Measurements from ENCODE around the gene ELL. TPM values are rescaled to one million over a fixed set of nuclear protein-coding genes. Genes with fewer than 3 reads are reported as not detected.

Gene ELL
- polyA plus RNA-seq, 1 of the 3 experiments (the other 2 are of a cell fraction), result 7.4 TPM

DNA sequence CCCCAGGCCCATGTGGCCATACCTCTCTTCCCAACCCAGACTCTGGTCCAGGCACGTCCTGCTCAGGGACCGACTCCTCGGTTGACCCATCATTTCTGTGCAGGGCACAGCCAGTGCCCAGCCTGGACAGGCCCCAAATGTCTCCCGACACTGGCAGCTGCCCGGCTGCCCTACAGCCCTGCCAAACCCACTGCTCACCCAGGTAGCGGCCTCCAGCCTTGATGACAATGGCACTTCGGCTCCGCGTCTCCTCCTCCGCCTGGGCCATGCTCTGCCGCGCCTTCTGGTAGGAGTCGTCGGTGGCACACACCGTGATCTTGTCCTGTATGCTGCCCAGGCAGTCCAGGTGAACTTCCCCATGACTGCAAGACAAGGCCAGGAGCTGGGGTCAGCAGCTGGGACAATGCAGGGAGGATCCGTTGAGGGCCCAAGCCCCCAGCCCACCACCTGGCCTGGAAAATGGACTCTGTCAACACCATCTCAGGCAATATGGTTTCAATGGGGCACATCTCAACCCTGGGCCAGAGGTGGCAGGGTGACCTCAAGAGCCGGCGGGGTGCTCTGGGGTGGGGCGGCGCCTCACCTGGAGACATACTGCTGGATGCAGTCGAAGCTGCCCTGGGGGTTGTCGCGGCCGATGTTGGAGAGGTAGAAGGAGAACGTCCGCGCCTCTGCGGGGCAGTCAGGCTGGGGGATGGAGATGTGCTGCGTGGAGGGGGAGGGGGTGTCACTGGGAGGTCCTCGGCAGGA lies 56.5 kb downstream of the ELL start:
- Histone ChIP-seq H3K4me2 (no peak overlapping the region), H3K4me3 (ENCODE audit: low read depth in 2 of 2, low read length in 1 of 2) (no peak overlapping the region), H4K20me1 (ENCODE audit: insufficient read depth) (peaks cover 55% of the 10 kb centered on the region), H3K4me1 (ENCODE audit: control insufficient read depth in 1 of 2, insufficient read depth in 2 of 2, low read depth in 1 of 2, low read length in 1 of 2) (peaks cover 5 to 8% of the 10 kb centered on the region in 2 experiments; a peak in 2 of 4 replicates), H2AFZ (ENCODE audit: low read depth) (no peak overlapping the region), H3K36me3 (replicated peaks in 1 of 2; ENCODE audit: control insufficient read depth in 1 of 2, insufficient read depth in 2 of 2, low read length in 1 of 2) (peaks cover 0 to 8% of the 10 kb centered on the region in 2 experiments), H3K27ac (ENCODE audit: low read depth in 2 of 2, low read length in 1 of 2) (no peak overlapping the region), H3K9me3 (no peaks in the 10 kb centered on the region), H3K27me3 (ENCODE audit: insufficient read depth) (no peaks in the 10 kb centered on the region), H3K79me2 (ENCODE audit: insufficient read depth) (peaks cover 20% of the 10 kb centered on the region; the same call in 1 of the 2 replicates), H3K9ac (no peak overlapping the region), H3F3A (replicated peaks; ENCODE audit: insufficient read depth) (peaks cover 4% of the 10 kb centered on the region), H3K9me2 (no peaks in the 10 kb centered on the region)
- TF ChIP-seq, protein P1, sequence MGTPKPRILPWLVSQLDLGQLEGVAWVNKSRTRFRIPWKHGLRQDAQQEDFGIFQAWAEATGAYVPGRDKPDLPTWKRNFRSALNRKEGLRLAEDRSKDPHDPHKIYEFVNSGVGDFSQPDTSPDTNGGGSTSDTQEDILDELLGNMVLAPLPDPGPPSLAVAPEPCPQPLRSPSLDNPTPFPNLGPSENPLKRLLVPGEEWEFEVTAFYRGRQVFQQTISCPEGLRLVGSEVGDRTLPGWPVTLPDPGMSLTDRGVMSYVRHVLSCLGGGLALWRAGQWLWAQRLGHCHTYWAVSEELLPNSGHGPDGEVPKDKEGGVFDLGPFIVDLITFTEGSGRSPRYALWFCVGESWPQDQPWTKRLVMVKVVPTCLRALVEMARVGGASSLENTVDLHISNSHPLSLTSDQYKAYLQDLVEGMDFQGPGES (IDR thresholded peaks at IDR 0.05; ENCODE audit: low read depth, low read length), result no peak
- TF ChIP-seq, protein P2, sequence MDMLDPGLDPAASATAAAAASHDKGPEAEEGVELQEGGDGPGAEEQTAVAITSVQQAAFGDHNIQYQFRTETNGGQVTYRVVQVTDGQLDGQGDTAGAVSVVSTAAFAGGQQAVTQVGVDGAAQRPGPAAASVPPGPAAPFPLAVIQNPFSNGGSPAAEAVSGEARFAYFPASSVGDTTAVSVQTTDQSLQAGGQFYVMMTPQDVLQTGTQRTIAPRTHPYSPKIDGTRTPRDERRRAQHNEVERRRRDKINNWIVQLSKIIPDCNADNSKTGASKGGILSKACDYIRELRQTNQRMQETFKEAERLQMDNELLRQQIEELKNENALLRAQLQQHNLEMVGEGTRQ (IDR thresholded peaks at IDR 0.05; ENCODE audit: borderline replicate concordance, low read depth, low read length), result no peak
- TF ChIP-seq SIN3A (IDR thresholded peaks at IDR 0.05; ENCODE audit: borderline replicate concordance, low read depth, low read length), result no peak
- TF ChIP-seq EZH2phosphoT487 (IDR thresholded peaks at IDR 0.05; ENCODE audit: borderline replicate concordance, low read depth), result no peak
- TF ChIP-seq FOXM1 (IDR thresholded peaks at IDR 0.05; ENCODE audit: low read depth), result no peak
- TF ChIP-seq MEF2A (IDR thresholded peaks at IDR 0.05; ENCODE audit: borderline replicate concordance, low read depth), result no peak
- TF ChIP-seq NFIC (IDR thresholded peaks at IDR 0.05; ENCODE audit: borderline replicate concordance), result no peak
- no peak for TF ChIP-seq GABPA (IDR thresholded peaks at IDR 0.05; ENCODE audit: low read depth)
- TF ChIP-seq, protein P3, sequence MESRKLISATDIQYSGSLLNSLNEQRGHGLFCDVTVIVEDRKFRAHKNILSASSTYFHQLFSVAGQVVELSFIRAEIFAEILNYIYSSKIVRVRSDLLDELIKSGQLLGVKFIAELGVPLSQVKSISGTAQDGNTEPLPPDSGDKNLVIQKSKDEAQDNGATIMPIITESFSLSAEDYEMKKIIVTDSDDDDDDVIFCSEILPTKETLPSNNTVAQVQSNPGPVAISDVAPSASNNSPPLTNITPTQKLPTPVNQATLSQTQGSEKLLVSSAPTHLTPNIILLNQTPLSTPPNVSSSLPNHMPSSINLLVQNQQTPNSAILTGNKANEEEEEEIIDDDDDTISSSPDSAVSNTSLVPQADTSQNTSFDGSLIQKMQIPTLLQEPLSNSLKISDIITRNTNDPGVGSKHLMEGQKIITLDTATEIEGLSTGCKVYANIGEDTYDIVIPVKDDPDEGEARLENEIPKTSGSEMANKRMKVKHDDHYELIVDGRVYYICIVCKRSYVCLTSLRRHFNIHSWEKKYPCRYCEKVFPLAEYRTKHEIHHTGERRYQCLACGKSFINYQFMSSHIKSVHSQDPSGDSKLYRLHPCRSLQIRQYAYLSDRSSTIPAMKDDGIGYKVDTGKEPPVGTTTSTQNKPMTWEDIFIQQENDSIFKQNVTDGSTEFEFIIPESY (IDR thresholded peaks at IDR 0.05; ENCODE audit: borderline replicate concordance, low read depth), result no peak
- no peak for TF ChIP-seq CHD2 (IDR thresholded peaks at IDR 0.05; ENCODE audit: low read length, partially characterized antibody)
- TF ChIP-seq, protein P4, sequence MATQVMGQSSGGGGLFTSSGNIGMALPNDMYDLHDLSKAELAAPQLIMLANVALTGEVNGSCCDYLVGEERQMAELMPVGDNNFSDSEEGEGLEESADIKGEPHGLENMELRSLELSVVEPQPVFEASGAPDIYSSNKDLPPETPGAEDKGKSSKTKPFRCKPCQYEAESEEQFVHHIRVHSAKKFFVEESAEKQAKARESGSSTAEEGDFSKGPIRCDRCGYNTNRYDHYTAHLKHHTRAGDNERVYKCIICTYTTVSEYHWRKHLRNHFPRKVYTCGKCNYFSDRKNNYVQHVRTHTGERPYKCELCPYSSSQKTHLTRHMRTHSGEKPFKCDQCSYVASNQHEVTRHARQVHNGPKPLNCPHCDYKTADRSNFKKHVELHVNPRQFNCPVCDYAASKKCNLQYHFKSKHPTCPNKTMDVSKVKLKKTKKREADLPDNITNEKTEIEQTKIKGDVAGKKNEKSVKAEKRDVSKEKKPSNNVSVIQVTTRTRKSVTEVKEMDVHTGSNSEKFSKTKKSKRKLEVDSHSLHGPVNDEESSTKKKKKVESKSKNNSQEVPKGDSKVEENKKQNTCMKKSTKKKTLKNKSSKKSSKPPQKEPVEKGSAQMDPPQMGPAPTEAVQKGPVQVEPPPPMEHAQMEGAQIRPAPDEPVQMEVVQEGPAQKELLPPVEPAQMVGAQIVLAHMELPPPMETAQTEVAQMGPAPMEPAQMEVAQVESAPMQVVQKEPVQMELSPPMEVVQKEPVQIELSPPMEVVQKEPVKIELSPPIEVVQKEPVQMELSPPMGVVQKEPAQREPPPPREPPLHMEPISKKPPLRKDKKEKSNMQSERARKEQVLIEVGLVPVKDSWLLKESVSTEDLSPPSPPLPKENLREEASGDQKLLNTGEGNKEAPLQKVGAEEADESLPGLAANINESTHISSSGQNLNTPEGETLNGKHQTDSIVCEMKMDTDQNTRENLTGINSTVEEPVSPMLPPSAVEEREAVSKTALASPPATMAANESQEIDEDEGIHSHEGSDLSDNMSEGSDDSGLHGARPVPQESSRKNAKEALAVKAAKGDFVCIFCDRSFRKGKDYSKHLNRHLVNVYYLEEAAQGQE (IDR thresholded peaks at IDR 0.05; ENCODE audit: low read depth, low read length), result no peak
- no peak for TF ChIP-seq NRF1 (IDR thresholded peaks at IDR 0.05; ENCODE audit: low read depth, low read length)
- DNase-seq, result no peak
- ChIA-PET POLR2A (interaction anchor here (1.2 kb wide), 1 partner anchor 14 kb away, joined by 3 read pairs; no protein-coding TSS in a partner anchor), CTCF (interaction anchor here (0.6 to 8.1 kb wide), 9 partner anchors 9 to 143 kb away, joined by 3 to 215 read pairs (median 4); no protein-coding TSS in a partner anchor)
- 96% methylated on average over 27 of the region's 30 CpGs for WGBS (ENCODE audit: low lambda C conversion rate)
